GM12875 (cell line): ENCODE results near the gene SLC20A1.

ENCODE experiments used
- H3K4me3 ChIP-seq: one replicate; pipeline ENCODE4 v1.5.1; 2011; ENCODE audit warnings: low read depth, low read length, control low read depth
- TF ChIP-seq, protein P1 (sequence below): IDR thresholded peaks from 2 replicates; pipeline ENCODE4 v1.5.1; 2011; ENCODE audit warnings: low read depth, mild to moderate bottlenecking, control low read depth, inconsistent platforms, low read length, moderate library complexity, borderline replicate concordance; ENCODE audit not compliant: insufficient read depth

The SLC20A1 gene

DNA sequence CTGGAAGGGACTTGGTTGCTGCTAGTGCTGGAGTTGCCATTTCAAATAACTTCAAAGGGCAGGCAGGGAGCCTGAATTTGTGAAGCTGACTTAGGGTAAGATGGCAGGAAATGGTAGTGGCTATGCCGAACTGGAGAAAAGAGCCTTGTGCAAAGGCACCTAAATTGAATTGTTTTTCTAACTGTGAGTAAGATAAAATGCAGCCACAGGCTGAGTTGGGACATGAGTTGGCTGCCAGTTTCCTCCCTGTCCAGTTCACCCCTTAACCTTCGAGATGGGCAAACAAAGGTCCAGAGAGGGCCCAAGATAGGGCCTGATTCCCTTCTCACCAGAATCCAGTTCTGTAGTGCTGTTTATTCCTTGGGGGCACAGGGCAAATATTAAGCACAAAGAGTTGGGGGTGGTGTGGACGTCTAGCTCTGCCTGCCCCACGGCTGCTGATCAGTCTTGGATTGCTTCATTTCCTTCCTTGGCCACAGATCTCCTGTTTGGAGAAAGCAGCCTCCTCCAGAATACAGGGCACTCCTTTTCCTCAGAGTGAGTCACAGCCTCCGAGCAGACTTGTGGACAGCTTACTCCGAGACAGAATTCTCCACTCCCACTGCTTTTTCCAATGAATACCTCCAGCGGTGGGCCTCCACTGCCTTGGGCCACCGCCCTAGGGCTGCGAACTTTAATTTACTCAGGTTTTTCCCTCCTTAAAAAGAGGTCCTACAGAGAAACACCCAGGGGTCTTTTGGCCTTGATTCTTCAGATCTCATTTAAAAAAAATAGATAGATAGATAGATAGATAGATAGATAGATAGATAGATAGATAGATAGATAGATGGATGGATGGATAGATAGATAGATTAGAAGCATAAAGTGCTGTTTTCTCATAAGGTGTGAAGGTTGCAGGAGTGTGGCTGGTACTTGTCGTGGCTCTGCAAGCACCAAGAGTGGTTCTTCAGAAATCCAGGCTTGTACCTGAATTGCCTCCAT is 18.4 kb upstream of the SLC20A1 start:
- TF ChIP-seq, protein P1, sequence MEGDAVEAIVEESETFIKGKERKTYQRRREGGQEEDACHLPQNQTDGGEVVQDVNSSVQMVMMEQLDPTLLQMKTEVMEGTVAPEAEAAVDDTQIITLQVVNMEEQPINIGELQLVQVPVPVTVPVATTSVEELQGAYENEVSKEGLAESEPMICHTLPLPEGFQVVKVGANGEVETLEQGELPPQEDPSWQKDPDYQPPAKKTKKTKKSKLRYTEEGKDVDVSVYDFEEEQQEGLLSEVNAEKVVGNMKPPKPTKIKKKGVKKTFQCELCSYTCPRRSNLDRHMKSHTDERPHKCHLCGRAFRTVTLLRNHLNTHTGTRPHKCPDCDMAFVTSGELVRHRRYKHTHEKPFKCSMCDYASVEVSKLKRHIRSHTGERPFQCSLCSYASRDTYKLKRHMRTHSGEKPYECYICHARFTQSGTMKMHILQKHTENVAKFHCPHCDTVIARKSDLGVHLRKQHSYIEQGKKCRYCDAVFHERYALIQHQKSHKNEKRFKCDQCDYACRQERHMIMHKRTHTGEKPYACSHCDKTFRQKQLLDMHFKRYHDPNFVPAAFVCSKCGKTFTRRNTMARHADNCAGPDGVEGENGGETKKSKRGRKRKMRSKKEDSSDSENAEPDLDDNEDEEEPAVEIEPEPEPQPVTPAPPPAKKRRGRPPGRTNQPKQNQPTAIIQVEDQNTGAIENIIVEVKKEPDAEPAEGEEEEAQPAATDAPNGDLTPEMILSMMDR = no peak
- H3K4me3 ChIP-seq = no peak overlapping the region

DNA sequence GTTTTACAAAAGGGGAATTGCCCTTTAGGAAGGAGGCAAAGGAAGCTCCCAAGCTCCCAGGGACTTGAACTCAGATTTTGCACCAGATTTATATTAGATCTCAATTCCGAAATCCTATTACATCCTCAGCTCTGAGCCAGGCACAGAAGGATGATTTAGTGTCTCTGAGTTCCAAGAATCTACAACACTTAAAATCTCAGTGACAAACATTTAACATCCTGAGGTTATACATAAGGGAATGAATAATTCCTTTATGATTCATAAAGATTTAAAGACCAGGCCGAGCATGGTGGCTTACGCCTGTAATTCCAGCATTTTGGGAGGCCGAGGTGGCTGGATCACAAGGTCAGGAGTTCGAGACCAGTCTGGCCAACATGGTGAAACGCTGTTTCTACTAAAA is 16.5 kb upstream of the SLC20A1 start:
- H3K4me3 ChIP-seq = no peak overlapping the region
- TF ChIP-seq, protein P1 = no peak

DNA sequence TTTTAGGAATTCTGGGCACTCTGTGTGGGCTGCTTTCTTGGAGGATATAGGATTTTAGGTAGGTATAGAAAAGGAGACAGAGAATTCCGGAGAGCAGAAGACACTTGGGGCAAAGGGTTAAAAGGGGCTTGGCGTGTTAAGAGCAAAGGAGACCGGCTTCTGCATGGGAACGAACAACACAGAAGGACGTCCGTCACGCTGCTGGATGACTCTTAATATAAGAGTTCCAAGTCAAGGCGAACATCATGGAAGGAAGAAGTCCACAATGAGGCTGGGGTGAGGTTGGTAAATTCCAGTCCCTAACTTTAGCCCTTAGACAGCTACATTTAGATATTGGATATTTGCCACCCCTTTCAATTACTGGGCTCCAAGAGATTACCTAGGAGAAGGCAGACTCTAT is 15.9 kb upstream of the SLC20A1 start:
- TF ChIP-seq, protein P1 = no peak
- H3K4me3 ChIP-seq = no peak overlapping the region

DNA sequence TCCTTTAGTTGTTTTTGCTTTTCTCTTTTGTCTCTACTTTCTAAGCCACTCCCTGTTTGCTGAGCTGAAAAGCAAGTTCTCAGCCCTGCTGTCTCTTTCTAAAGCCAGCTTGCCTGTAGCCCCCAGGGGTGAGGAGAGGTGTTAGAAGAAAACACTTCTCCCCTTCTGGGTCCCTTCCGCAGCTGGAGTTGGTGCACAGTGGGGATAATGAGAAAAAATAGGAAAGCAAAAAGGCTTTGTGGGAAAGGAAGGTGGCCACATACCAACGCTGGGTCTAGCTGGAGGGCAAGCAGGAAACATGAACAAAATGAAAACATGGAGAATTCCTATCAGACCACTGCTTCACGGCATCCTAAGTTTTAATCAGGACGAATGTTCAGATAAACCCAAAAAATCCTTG is 15.5 kb upstream of the SLC20A1 start:
- H3K4me3 ChIP-seq = no peak overlapping the region
- TF ChIP-seq, protein P1 = no peak

DNA sequence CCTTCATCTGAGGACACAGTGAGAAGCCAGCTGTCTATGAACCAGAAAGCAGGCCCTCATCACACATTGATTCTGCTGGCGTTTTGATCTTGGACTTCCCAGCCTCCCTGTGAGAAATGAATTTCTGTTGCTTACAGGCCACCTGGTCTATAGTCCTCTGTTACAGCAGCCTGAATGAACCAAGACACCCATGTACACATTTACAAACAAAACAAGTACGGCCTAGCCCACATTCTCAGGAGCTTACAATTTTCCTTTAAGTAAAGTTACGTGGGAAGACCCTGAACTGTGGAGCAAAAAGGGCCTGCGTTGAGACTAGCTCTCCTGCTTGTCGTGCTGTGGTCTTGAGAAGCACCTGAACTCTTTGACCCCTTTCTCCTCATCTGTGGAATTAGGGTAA is 12.0 kb upstream of the SLC20A1 start:
- TF ChIP-seq, protein P1 = no peak
- H3K4me3 ChIP-seq = no peak overlapping the region

DNA sequence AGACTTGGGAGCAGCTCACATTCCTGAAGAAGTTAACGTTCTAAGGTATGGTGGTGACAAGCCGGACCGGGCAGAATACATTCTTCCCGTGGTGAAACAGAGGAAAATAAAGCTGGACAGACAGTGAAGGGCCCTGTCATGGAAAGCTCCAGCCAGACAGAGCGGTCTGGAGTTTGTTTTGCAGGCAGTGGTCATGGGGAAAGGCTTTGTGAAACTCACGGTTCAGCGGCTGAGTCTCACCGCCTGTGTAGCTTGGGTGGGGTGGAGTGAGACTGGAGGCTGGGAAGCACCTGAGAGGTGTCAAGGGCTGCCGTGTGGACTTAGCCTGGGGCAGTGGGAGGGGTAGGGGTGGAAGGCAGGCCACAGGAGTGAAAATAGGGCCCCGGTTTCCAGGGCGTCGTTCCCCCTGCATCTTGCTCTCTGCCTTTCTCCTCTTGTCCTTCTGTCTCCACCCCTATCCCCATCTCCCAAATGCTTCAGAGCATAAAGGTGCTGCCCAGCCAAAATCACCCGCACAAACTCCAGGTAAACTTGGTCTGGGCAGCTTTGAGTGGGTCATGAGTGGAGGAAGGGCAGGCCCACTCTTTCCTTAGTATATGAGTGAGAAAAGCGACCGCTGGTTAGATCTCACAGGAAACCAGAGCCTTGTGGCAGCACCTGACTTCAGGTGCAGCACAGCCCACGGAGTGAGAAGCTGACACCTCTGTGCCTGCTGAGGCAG is 11.4 kb upstream of the SLC20A1 start:
- H3K4me3 ChIP-seq = no peak overlapping the region
- TF ChIP-seq, protein P1 = no peak

DNA sequence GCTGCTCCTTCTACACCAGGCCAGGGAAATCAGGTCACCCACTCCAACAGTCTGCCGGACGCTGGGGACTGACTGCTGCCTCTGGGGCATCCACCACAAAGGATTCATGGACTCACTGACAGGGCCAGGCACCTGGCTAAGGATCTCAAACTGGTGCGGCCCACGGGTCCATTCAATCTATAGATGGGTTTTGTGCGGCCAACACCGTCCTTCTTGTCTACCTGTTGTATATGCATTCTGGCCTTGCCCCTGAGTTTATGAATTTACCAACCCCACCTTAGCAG is 10.9 kb upstream of the SLC20A1 start:
- TF ChIP-seq, protein P1 = no peak
- H3K4me3 ChIP-seq = no peak overlapping the region
